ENCODE results near the gene MAPK4. TPM values are rescaled to one million over a fixed set of nuclear protein-coding genes. Genes with fewer than 3 reads are reported as not detected.

The MAPK4 gene
- polyA plus RNA-seq, 1 experiment, result not detected

GRCh38 chr18:50742952-50743351 lies 183.1 kb downstream of the MAPK4 start:
- Histone ChIP-seq H3K4me3 (ENCODE audit: low read depth, low read length) (no peak overlapping the region), H3K27ac (ENCODE audit: low read depth, low read length) (no peak overlapping the region), H3K27me3 (ENCODE audit: control insufficient read depth, insufficient read depth, low read length) (peaks cover 2% of the 10 kb centered on the region), H3K9me3 (ENCODE audit: control insufficient read depth, insufficient read depth, low read length) (no peaks in the 10 kb centered on the region)
- DNase-seq (ENCODE audit: low read depth, low spot score), result no peak
- TF ChIP-seq, protein P1, sequence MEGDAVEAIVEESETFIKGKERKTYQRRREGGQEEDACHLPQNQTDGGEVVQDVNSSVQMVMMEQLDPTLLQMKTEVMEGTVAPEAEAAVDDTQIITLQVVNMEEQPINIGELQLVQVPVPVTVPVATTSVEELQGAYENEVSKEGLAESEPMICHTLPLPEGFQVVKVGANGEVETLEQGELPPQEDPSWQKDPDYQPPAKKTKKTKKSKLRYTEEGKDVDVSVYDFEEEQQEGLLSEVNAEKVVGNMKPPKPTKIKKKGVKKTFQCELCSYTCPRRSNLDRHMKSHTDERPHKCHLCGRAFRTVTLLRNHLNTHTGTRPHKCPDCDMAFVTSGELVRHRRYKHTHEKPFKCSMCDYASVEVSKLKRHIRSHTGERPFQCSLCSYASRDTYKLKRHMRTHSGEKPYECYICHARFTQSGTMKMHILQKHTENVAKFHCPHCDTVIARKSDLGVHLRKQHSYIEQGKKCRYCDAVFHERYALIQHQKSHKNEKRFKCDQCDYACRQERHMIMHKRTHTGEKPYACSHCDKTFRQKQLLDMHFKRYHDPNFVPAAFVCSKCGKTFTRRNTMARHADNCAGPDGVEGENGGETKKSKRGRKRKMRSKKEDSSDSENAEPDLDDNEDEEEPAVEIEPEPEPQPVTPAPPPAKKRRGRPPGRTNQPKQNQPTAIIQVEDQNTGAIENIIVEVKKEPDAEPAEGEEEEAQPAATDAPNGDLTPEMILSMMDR (IDR thresholded peaks at IDR 0.05; ENCODE audit: low read depth, low read length), result no peak
- CTCF ChIA-PET, result no interaction called here
- POLR2A ChIA-PET, result no interaction called here

GRCh38 chr18:50744253-50744652 lies 184.4 kb downstream of the MAPK4 start:
- Histone ChIP-seq H3K9me3 (ENCODE audit: control insufficient read depth, insufficient read depth, low read length) (0 out of 2 replicates have a peak, but pooled peaks cover 3% of the 10 kb centered on the region), H3K4me3 (ENCODE audit: low read depth, low read length) (no peak overlapping the region), H3K27me3 (ENCODE audit: control insufficient read depth, insufficient read depth, low read length) (peaks cover 2% of the 10 kb centered on the region), H3K27ac (ENCODE audit: low read depth, low read length) (no peak overlapping the region)
- ChIA-PET CTCF (no interaction called here), POLR2A (no interaction called here)
- TF ChIP-seq, protein P1 (IDR thresholded peaks at IDR 0.05; ENCODE audit: low read depth, low read length), result no peak
- DNase-seq (ENCODE audit: low read depth, low spot score), result no peak

DNA sequence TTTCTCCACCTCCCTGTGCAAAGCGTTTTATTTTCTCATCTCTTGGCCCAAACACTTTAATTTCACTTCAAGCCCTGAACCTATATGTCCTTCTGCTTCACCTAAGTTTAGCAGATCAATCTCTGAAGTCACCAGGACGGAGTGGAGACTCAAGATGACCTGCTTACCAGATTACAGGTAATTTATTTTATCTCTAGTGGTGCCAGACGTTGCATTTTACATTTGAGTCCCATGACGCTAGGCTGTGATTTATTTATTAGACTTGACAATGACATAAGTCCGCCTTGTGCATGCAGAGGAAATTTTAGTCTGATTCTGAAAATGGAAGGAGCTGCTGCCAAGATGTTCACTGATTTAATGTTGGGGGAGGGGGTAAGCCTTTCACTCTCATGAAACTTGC lies 186.1 kb downstream of the MAPK4 start:
- no peak for DNase-seq (ENCODE audit: low read depth, low spot score)
- no peak overlapping the region for H3K4me3 ChIP-seq (ENCODE audit: low read depth, low read length)
- H3K9me3 ChIP-seq (ENCODE audit: control insufficient read depth, insufficient read depth, low read length), result 0 out of 2 replicates have a peak, but pooled peaks cover 3% of the 10 kb centered on the region
- peaks cover 2% of the 10 kb centered on the region for H3K27me3 ChIP-seq (ENCODE audit: control insufficient read depth, insufficient read depth, low read length)
- H3K27ac ChIP-seq (ENCODE audit: low read depth, low read length), result no peak overlapping the region
- ChIA-PET POLR2A (no interaction called here), CTCF (no interaction called here)
- TF ChIP-seq, protein P1 (IDR thresholded peaks at IDR 0.05; ENCODE audit: low read depth, low read length), result no peak

DNA sequence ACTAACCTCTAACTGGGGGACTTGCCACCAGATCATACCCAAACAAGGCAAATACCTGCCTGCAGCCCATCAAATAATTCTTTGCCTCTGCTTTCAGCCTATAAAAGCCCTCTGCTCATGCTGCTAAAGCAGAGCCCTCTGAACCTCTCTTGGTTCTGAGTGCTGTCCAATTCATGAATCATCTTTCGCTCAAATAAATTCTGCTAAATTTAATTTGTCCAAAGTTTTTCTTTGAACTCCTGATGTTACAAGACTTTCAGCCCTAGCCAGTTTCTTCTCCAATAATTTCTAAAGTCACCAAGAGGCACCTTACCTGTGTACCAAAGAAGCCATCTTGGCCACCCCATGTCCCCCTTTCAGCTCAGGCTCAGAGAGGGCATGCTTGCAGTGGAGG lies 188.0 kb downstream of the MAPK4 start:
- peaks cover 2% of the 10 kb centered on the region for H3K27me3 ChIP-seq (ENCODE audit: control insufficient read depth, insufficient read depth, low read length)
- POLR2A ChIA-PET, result no interaction called here
- CTCF ChIA-PET, result no interaction called here

More for the DNA sequence above, 188.0 kb downstream of the MAPK4 start:
- TF ChIP-seq, protein P1 (IDR thresholded peaks at IDR 0.05; ENCODE audit: low read depth, low read length), result no peak
- Histone ChIP-seq H3K9me3 (ENCODE audit: control insufficient read depth, insufficient read depth, low read length) (0 out of 2 replicates have a peak, but pooled peaks cover 3% of the 10 kb centered on the region), H3K4me3 (ENCODE audit: low read depth, low read length) (no peak overlapping the region), H3K27ac (ENCODE audit: low read depth, low read length) (no peak overlapping the region)
- DNase-seq (ENCODE audit: low read depth, low spot score), result no peak
